ENCODE results near the gene ANGPTL5.
"Not testable (repeated sequence)": the region's sequence is repeated elsewhere in the genome, so short reads cannot be mapped to it uniquely, and the experiment has no call there.

ANGPTL5 gene

GRCh38 chr11:101916422-101916821 is at the start of gene ANGPTL5:
ANGPTL5 (minus strand) TSS chr11:101916522; CDS start chr11:101907909, 8,613 bp downstream.
- no peak for TF ChIP-seq CTCF (conservative IDR thresholded peaks at IDR 0.05; ENCODE audit: low read length)
- peak within 1 kb of the TSS; percentile 83 for H3K4me3 ChIP-seq (ENCODE audit: low read length)
- no peak for DNase-seq (ENCODE audit: low read depth)

- DNase-seq (ENCODE audit: low read depth); H3K4me3 ChIP-seq (ENCODE audit: low read length): not testable (repeated sequence)
These were observed 47.9 kb upstream of the ANGPTL5 start for GRCh38 chr11:101964200-101964599.

- no peak for DNase-seq (ENCODE audit: low read depth)
- no peak overlapping the region for H3K4me3 ChIP-seq (ENCODE audit: low read length)
- TF ChIP-seq CTCF (conservative IDR thresholded peaks at IDR 0.05; ENCODE audit: low read length): no peak
These were observed 43.9 kb upstream of the ANGPTL5 start for GRCh38 chr11:101960231-101960630.

GRCh38 chr11:101955701-101956100 is 39.4 kb upstream of the ANGPTL5 start:
- TF ChIP-seq CTCF (conservative IDR thresholded peaks at IDR 0.05; ENCODE audit: low read length): no peak
- no peak for DNase-seq (ENCODE audit: low read depth)
- no peak overlapping the region for H3K4me3 ChIP-seq (ENCODE audit: low read length)

GRCh38 chr11:101955278-101955677 is 39.0 kb upstream of the ANGPTL5 start:
- H3K4me3 ChIP-seq (ENCODE audit: low read length): no peak overlapping the region
- no peak for DNase-seq (ENCODE audit: low read depth)
- no peak for TF ChIP-seq CTCF (conservative IDR thresholded peaks at IDR 0.05; ENCODE audit: low read length)

GRCh38 chr11:101949680-101950220 is 33.4 kb upstream of the ANGPTL5 start:
- DNase-seq (ENCODE audit: low read depth): no peak
- TF ChIP-seq CTCF (conservative IDR thresholded peaks at IDR 0.05; ENCODE audit: low read length): no peak
- H3K4me3 ChIP-seq (ENCODE audit: low read length): no peak overlapping the region

GRCh38 chr11:101945448-101945847 is 29.1 kb upstream of the ANGPTL5 start:
- TF ChIP-seq CTCF (conservative IDR thresholded peaks at IDR 0.05; ENCODE audit: low read length): no peak
- no peak overlapping the region for H3K4me3 ChIP-seq (ENCODE audit: low read length)
- no peak for DNase-seq (ENCODE audit: low read depth)

GRCh38 chr11:101944923-101945322 is 28.6 kb upstream of the ANGPTL5 start:
- DNase-seq (ENCODE audit: low read depth): no peak
- H3K4me3 ChIP-seq (ENCODE audit: low read length): no peak overlapping the region
- TF ChIP-seq CTCF (conservative IDR thresholded peaks at IDR 0.05; ENCODE audit: low read length): no peak

Measured in AG10803 (cell line).